Right lobe of liver (tissue), 6 donors: ENCODE results near the gene DCXR. TPM values are rescaled to one million over a fixed set of nuclear protein-coding genes. Genes with fewer than 3 reads are reported as not detected.

Experiments used
- ATAC-seq, 4 donors: fragments of 200-7000 bp; cut with Tn5 transposase; one replicate each; pipeline ENCODE4 v1.9.1; 2020; ENCODE audit warnings: mild to moderate bottlenecking in 4 of 4, moderate library complexity in 4 of 4
- DNase-seq, 3 donors: peaks; one replicate each; pipeline ENCODE4 v3.0.0-alpha.2; 2020
- H3K27ac ChIP-seq, 3 donors: fragments of 200-600 bp; one replicate each; pipeline ENCODE4 v1.8.0; 2022
- H3K27me3 ChIP-seq, 2 donors: fragments of 200-600 bp; one replicate each; pipeline ENCODE4 v1.8.0; 2022
- H3K36me3 ChIP-seq, 4 donors: fragments of 200-600 bp; sonication (generic) in 1 of 4; one replicate each; pipeline versions ENCODE4 v1.5.1 to v1.8.0; 2017 to 2022; ENCODE audit warnings: control low read depth in 1 of 4
- H3K4me1 ChIP-seq, 4 donors: fragments of 200-600 bp; sonication (generic) in 1 of 4; one replicate each; pipeline versions ENCODE4 v1.5.1 to v1.8.0; 2017 to 2022; ENCODE audit warnings: control low read depth in 1 of 4
- H3K4me3 ChIP-seq, 3 donors: fragments of 200-600 bp; one replicate each; pipeline ENCODE4 v1.8.0; 2022
- H3K9me3 ChIP-seq, 4 donors: fragments of 200-600 bp; sonication (generic) in 1 of 4; one replicate each; pipeline versions ENCODE4 v1.5.1 to v1.8.0; 2017 to 2022; ENCODE audit warnings: control low read depth in 1 of 4
- CTCF ChIP-seq, 4 donors: fragments of 200-600 bp in 3 of 4; fragments of 450-650 bp in 1 of 4; IDR thresholded peaks; one replicate each; pipeline versions ENCODE4 v1.5.1 to v1.8.0; 2016 to 2022; ENCODE audit warnings: antibody characterized with exemption in 4 of 4, mild to moderate bottlenecking in 2 of 4
- POLR2A ChIP-seq: fragments of 450-650 bp; IDR thresholded peaks from one replicate; pipeline ENCODE4 v1.6.1; 2017; ENCODE audit warnings: antibody characterized with exemption, mild to moderate bottlenecking
- WGBS: methylation state at CpG from one replicate; pipeline ENCODE4 v1.1.6; 2018; ENCODE audit warnings: low coverage, low lambda C conversion rate; ENCODE audit not compliant: insufficient coverage; ENCODE audit errors: missing lambda C conversion rate; 5-methylcytosine and 5-hydroxymethylcytosine counted together
- intact Hi-C, 2 donors: fragments of 100-400 bp; cut with DNase I; formaldehyde crosslinking; loops; one replicate each; pipeline versions ENCODE4 v1.11.2 to v1.14.1; 2022
- total RNA-seq, 6 experiments: library from RNA; depleted of rRNA in 2 of 6; stranded (reverse); fragments of >200 nt in 2 of 6; fragmentation: NEBNext Ultra II Directional in 3 of 6; extraction: Animal tissue kit (Norgen Biotek cat#: 25700) in 3 of 6; gene quantifications; one replicate each; pipeline versions ENCODE4 v1.1.0 to v1.2.4, GENCODE V29; 2016 to 2023
- donor health status: DM: no; HTN: yes; CAD: no.
- donor health status: DM: no; HTN: no; CAD: no.
- donor health status: DM: no; HTN: no; CAD: no.
- donor health status: DM: no; HTN: yes; CAD: no.
- donor health status: DM: no; HTN: yes; CAD: no.

Gene DCXR
- total RNA-seq, 6 experiments from 2014 or later: 389 to 1,607 (median 735) TPM

GRCh38 chr17:82076018-82076784 lies 38.7 kb upstream of the DCXR start:
- intact Hi-C loops: no loop called here

GRCh38 chr17:82073446-82073845 lies 35.9 kb upstream of the DCXR start:
- Histone ChIP-seq H3K36me3 (peaks cover 0 to 8% (median 0%) of the 10 kb centered on the region in 4 donors), H3K4me3 (no peak overlapping the region), H3K9me3 (no peaks in the 10 kb centered on the region), H3K4me1 (no peaks in the 10 kb centered on the region), H3K27me3 (no peaks in the 10 kb centered on the region), H3K27ac (no peak overlapping the region)
- TF ChIP-seq CTCF (IDR thresholded peaks at IDR 0.05) (no peak), POLR2A (no peak)
- 47% methylated on average over 7 of the region's 9 CpGs for WGBS
- intact Hi-C loops: no loop called here
- DNase-seq (no peak), ATAC-seq (no peak)

More at GRCh38 chr17:82076018-82076784, 38.7 kb upstream of the DCXR start:
- Histone ChIP-seq H3K36me3 (peaks cover 0 to 34% (median 9%) of the 10 kb centered on the region in 4 donors), H3K4me1 (no peaks in the 10 kb centered on the region), H3K27me3 (no peaks in the 10 kb centered on the region), H3K27ac (no peak overlapping the region), H3K4me3 (no peak overlapping the region), H3K9me3 (no peaks in the 10 kb centered on the region)
- ATAC-seq: peak; percentile 0 to 39 (median 18)
- no peak for DNase-seq
- 34% methylated on average over 23 of the region's 25 CpGs for WGBS
- TF ChIP-seq POLR2A (no peak), CTCF (IDR thresholded peaks at IDR 0.05) (no peak)

- intact Hi-C loops: no loop called here
- H3K27ac ChIP-seq: no peak overlapping the region
- WGBS: 75% methylated on average over 5 of the region's 6 CpGs
- H3K27me3 ChIP-seq: no peaks in the 10 kb centered on the region
- peaks cover 0 to 2% (median 0%) of the 10 kb centered on the region in 4 donors for H3K36me3 ChIP-seq
- H3K4me3 ChIP-seq: no peak overlapping the region
- H3K4me1 ChIP-seq: no peaks in the 10 kb centered on the region
- DNase-seq (no peak), ATAC-seq (no peak)
- TF ChIP-seq POLR2A (no peak), CTCF (IDR thresholded peaks at IDR 0.05) (no peak)
- H3K9me3 ChIP-seq: no peaks in the 10 kb centered on the region
Measured at GRCh38 chr17:82072827-82073226, 35.3 kb upstream of the DCXR start.

- Histone ChIP-seq H3K36me3 (no peaks in the 10 kb centered on the region), H3K4me3 (no peak overlapping the region), H3K27me3 (no peaks in the 10 kb centered on the region), H3K27ac (no peak overlapping the region), H3K4me1 (no peaks in the 10 kb centered on the region), H3K9me3 (no peaks in the 10 kb centered on the region)
- no peak for TF ChIP-seq POLR2A
- TF ChIP-seq CTCF (IDR thresholded peaks at IDR 0.05): no peak
- ATAC-seq: no peak
- DNase-seq: no peak
- intact Hi-C loops: no loop called here
Measured at GRCh38 chr17:82070611-82071010, 33.1 kb upstream of the DCXR start.
